GM21447 (cell line): ENCODE results near the gene RPL41.
A peak's percentile ranks its signal among the peaks of the same experiment; 100 is the strongest.

Experiments used
- ATAC-seq: cut with Tn5 transposase; IDR thresholded peaks from one replicate; pipeline ENCODE4 v1.9.1; 2021; ENCODE audit not compliant: unreplicated experiment

The RPL41 gene

GRCh38 chr12:56127485-56127887 lies 11.1 kb downstream of the RPL41 start:
- no peak for ATAC-seq

- ATAC-seq, result peak; percentile 90
These were observed 11.6 kb downstream of the RPL41 start, which contains the start of gene ESYT1 for GRCh38 chr12:56127888-56128669. Gene ESYT1 (plus strand): TSS chr12:56128267. CDS start chr12:56128320, 53 bp downstream.

DNA sequence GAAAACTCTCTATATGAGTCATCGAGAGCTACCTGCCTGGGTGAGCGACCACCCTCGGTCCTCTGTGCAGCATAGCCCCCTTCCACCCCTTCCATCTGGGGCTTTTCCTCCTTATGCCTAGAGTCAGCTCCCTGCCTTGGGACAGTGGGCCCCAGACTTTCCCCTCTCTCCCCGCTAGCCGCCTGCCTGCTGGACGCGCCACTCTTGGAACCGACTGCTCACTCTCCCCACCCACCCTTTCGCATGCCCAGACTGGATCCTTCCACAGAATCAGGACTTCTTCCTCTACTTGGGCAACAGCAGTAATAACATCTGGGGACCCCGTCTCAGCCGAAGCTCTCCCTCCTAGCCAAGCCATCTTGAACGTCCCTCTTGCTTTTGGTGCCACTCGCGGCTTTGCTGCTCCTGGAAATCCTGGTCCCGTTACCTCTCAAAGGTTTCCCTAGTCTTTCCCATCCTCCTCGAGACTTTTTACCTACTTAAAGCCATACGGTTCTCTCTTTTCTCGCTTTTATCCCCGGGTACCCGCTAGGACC lies 12.3 kb downstream of the RPL41 start:
- no peak for ATAC-seq

GRCh38 chr12:56129206-56129941 lies 12.9 kb downstream of the RPL41 start:
- ATAC-seq, result no peak

DNA sequence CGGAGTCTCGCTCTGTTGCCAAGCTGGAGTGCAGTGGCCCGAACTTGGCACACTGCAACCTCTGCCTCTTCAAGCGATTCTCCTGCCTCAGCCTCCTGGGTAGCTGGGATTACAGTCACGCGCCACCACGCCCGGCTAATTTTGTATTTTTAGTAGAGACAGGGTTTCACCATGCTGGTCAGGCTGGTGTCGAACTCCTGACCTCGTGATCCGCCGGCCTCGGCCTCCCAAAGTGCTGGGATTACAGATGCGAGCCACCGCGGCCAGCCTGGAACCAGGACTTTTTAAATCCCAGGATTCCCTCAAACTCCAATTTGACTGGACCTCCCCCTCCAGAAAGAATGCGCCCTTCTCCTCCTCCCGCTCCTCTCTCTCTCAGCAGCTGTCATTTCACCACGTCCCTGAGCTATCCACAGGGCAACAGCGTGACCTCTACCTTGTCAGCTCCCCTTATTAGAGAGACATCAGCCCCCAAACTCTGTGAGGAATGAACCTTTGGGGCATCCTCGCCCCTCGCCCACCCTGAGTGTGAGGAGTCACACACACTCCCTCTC lies 13.6 kb downstream of the RPL41 start:
- ATAC-seq, result no peak

GRCh38 chr12:56130876-56131275 lies 14.4 kb downstream of the RPL41 start:
- ATAC-seq, result no peak

- no peak for ATAC-seq
These were observed 18.5 kb downstream of the RPL41 start for GRCh38 chr12:56134897-56135296.

GRCh38 chr12:56137853-56138571 lies 21.6 kb downstream of the RPL41 start:
- ATAC-seq, result no peak

- no peak for ATAC-seq
These were observed 25.7 kb downstream of the RPL41 start for GRCh38 chr12:56141946-56142784.

DNA sequence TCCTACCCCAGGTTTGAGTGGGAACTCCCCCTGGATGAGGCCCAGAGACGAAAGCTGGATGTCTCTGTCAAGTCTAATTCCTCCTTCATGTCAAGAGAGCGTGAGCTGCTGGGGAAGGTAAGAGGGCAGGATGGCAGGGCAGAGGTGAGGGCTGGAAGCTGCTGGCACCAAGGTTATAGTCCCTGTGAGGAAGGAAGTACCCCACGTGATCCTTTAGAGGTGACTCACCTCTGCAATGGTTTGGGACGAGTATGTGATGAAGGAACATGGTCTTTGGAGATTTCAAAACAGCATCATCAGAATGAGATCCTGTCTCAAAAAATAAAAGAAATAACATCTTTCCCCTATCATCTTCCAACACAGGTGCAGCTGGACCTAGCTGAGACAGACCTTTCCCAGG lies 26.8 kb downstream of the RPL41 start:
- no peak for ATAC-seq

GRCh38 chr12:56143870-56144269 lies 27.4 kb downstream of the RPL41 start:
- no peak for ATAC-seq

DNA sequence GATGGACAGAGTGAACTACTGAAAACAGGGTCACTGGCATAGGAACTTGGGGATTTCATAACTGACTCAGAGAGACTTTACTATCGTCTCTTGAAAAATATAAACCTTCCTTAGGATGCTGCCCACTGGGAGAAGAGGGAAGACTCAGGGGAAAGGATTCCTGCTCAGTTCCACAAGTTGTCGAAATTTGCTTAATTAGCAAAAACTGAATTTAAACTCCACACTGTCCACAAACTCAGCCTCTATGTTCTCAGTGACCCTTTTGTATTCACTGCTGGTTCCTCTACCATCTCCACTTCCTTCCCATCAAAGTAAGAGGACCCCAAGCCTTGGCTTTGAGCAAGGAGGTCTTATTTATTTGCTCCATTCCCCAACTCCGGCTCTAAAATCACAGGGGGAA lies 28.8 kb downstream of the RPL41 start:
- no peak for ATAC-seq

GRCh38 chr12:56146492-56147460 lies 30.3 kb downstream of the RPL41 start:
- no peak for ATAC-seq

GRCh38 chr12:56150563-56150962 lies 34.1 kb downstream of the RPL41 start:
- ATAC-seq, result no peak

GRCh38 chr12:56151672-56152131 lies 35.3 kb downstream of the RPL41 start:
- ATAC-seq, result peak; percentile 45

GRCh38 chr12:56152132-56152755 lies 35.8 kb downstream of the RPL41 start, which contains the start of gene MYL6B:
Gene MYL6B (plus strand): TSS chr12:56152587. CDS start chr12:56153919, 1,332 bp downstream.
- peak; percentile 84 for ATAC-seq

DNA sequence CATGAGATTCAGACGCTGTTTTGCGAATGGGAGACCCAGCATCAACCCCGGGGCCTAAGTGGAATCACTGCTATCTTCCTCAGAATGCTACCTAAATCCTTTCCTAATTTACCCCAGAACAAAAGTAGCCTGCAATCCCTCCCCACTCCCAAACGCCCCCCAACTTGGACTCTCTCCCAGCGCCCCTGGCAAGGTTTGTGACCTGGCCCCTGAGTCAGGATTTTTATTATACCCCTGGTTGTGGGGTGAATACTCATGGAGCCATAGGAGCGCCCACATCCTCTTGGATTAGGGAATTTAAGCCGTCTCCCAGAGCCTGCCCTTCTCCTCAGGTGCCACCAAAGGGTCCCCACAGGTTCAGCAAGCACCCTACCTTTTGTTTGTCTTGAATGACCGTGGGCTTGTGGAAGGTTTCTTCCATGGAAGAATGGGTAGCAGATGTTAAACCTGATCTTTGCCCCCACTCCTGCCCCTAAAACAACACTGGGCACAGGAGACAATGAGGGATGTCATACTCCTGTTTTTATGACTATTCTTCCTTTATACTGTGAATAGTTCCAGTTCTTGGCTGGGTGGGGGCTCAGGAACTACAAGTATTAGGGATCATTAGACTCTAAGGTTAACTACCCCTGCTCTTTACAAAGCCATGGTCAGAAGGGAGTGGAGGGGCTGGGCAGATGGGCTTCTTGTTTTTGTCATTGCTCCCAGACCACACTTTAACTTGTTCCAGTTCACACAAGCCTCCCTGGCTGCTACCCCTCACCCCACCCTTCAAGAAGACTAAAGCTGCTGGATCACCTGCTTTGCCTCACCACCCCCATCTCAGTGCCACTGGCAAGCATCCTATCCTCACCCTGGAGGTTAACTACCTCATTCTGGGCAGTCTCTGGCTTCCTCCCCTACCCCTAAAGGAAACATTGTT lies 36.6 kb downstream of the RPL41 start:
- ATAC-seq, result no peak
